ENCODE data around the gene ANKFN1.

DNA sequence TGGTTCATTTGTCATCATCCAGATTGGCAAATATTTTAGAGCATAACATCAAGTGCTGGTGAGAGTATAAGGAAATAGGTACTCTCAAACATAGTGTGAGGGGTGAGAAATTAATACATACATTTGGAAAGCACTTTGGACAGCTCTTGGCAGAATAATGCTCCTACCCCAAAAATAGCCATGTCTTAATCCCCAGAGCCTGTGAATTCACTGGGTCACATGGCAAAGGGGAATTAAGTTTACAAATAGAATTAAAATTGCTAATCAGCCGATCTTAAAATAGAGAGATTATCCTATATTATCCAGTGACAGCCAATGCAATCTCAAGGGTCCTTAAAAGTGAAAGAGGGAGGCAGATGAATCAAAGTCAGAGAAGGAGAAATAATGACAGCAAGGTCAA lies 38.8 kb upstream of the ANKFN1 start:
- TF ChIP-seq, protein P1, sequence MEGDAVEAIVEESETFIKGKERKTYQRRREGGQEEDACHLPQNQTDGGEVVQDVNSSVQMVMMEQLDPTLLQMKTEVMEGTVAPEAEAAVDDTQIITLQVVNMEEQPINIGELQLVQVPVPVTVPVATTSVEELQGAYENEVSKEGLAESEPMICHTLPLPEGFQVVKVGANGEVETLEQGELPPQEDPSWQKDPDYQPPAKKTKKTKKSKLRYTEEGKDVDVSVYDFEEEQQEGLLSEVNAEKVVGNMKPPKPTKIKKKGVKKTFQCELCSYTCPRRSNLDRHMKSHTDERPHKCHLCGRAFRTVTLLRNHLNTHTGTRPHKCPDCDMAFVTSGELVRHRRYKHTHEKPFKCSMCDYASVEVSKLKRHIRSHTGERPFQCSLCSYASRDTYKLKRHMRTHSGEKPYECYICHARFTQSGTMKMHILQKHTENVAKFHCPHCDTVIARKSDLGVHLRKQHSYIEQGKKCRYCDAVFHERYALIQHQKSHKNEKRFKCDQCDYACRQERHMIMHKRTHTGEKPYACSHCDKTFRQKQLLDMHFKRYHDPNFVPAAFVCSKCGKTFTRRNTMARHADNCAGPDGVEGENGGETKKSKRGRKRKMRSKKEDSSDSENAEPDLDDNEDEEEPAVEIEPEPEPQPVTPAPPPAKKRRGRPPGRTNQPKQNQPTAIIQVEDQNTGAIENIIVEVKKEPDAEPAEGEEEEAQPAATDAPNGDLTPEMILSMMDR (IDR thresholded peaks at IDR 0.05), result no peak
- TF ChIP-seq POLR2AphosphoS5 (IDR thresholded peaks at IDR 0.05; ENCODE audit: low read depth, low read length) (no peak), SIN3A (IDR thresholded peaks at IDR 0.05; ENCODE audit: borderline replicate concordance, insufficient read depth, low read depth, low read length) (no peak), TCF7L2 (IDR thresholded peaks at IDR 0.05; ENCODE audit: low read depth, low read length) (no peak)
- TF ChIP-seq, protein P2, sequence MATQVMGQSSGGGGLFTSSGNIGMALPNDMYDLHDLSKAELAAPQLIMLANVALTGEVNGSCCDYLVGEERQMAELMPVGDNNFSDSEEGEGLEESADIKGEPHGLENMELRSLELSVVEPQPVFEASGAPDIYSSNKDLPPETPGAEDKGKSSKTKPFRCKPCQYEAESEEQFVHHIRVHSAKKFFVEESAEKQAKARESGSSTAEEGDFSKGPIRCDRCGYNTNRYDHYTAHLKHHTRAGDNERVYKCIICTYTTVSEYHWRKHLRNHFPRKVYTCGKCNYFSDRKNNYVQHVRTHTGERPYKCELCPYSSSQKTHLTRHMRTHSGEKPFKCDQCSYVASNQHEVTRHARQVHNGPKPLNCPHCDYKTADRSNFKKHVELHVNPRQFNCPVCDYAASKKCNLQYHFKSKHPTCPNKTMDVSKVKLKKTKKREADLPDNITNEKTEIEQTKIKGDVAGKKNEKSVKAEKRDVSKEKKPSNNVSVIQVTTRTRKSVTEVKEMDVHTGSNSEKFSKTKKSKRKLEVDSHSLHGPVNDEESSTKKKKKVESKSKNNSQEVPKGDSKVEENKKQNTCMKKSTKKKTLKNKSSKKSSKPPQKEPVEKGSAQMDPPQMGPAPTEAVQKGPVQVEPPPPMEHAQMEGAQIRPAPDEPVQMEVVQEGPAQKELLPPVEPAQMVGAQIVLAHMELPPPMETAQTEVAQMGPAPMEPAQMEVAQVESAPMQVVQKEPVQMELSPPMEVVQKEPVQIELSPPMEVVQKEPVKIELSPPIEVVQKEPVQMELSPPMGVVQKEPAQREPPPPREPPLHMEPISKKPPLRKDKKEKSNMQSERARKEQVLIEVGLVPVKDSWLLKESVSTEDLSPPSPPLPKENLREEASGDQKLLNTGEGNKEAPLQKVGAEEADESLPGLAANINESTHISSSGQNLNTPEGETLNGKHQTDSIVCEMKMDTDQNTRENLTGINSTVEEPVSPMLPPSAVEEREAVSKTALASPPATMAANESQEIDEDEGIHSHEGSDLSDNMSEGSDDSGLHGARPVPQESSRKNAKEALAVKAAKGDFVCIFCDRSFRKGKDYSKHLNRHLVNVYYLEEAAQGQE (IDR thresholded peaks at IDR 0.05; ENCODE audit: insufficient read depth in 1 of 2, low read depth in 2 of 2, low read length in 1 of 2), result no peak
